IMR-90 (cell line): Measurements from ENCODE around the gene ASPHD2.

Experiments
- CTCF ChIP-seq: conservative IDR thresholded peaks from 2 replicates; pipeline ENCODE4 v1.5.1; 2012; ENCODE audit warnings: mild to moderate bottlenecking, low read depth, low read length, improper control_type of control experiment
- ELK1 ChIP-seq: fragments of 150-350 bp; IDR thresholded peaks from 2 replicates; pipeline ENCODE4 v1.6.1; 2016; ENCODE audit warnings: low read depth, mild to moderate bottlenecking, low read length, moderate library complexity, borderline replicate concordance
- MAZ ChIP-seq: IDR thresholded peaks from 2 replicates; pipeline ENCODE4 v1.6.1; 2012; ENCODE audit warnings: low read depth, mild to moderate bottlenecking, low read length, improper control_type of control experiment, moderate library complexity, borderline replicate concordance
- MXI1 ChIP-seq: IDR thresholded peaks from 2 replicates; pipeline ENCODE4 v1.6.1; 2012; ENCODE audit warnings: low read depth, mild to moderate bottlenecking, low read length, moderate library complexity, borderline replicate concordance
- POLR2A ChIP-seq: IDR thresholded peaks from 2 replicates; pipeline ENCODE4 v1.6.1; 2012; ENCODE audit warnings: mild to moderate bottlenecking, low read depth, low read length
- RAD21 ChIP-seq: IDR thresholded peaks from 2 replicates; pipeline ENCODE4 v1.6.1; 2012; ENCODE audit warnings: low read length, improper control_type of control experiment
- RCOR1 ChIP-seq: IDR thresholded peaks from 2 replicates; pipeline ENCODE4 v1.6.1; 2012; ENCODE audit warnings: mild to moderate bottlenecking, low read length, improper control_type of control experiment; ENCODE audit not compliant: insufficient replicate concordance

DNA sequence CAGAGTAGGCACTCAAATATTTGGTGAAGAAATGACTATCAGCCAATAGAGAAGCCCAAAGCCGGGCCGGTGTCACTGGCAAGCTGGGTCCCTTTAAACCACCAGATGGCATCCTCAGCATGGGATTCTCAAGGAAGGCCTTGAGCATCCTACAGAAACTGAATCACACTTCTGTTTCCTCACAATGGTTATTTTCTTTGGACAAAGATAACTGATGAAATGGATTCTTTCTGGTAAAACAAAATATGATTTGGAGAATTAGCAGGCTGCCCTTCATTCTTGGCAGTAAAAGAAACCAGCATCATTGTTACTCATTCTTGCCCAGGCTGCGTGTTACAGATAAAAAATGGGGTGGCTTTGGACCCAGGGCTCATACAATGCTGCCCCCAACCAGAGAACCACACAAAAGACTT, 30.3 kb upstream of the ASPHD2 start:
- no peak for TF ChIP-seq POLR2A
- TF ChIP-seq CTCF: peak; percentile 92
- TF ChIP-seq RAD21: peak; percentile 94
- no peak for TF ChIP-seq RCOR1
- TF ChIP-seq MAZ: no peak
- TF ChIP-seq MXI1: no peak
- no peak for TF ChIP-seq ELK1
